Keratinocyte (primary cell): ENCODE data around the gene USP49.

ENCODE experiments used
- CTCF ChIP-seq, 3 experiments: IDR thresholded peaks in 1 of 3; conservative IDR thresholded peaks in 1 of 3; optimal IDR thresholded peaks in 1 of 3; 2 replicates in 2 of 3; 3 replicates in 1 of 3; pipeline versions ENCODE3 to v1.5.1; 2011; ENCODE audit warnings: low read length in 3 of 3, mild to moderate bottlenecking in 3 of 3, moderate library complexity in 2 of 3, control low read depth in 1 of 3, inconsistent platforms in 1 of 3; ENCODE audit not compliant: insufficient read depth in 2 of 3; ENCODE audit errors: extremely low read depth in 1 of 3
- EZH2 ChIP-seq: IDR thresholded peaks from one replicate; pipeline ENCODE4 v1.6.1; 2012; ENCODE audit warnings: inconsistent platforms, mild to moderate bottlenecking, low read length, moderate library complexity

GRCh38 chr6:41892921-41893564 is 2.1 kb downstream of the USP49 start:
- TF ChIP-seq CTCF (optimal IDR thresholded peaks at IDR 0.05 in 1 of 3, IDR thresholded peaks at IDR 0.05 in 1 of 3, conservative IDR thresholded peaks at IDR 0.05 in 1 of 3; ENCODE audit: extremely low read depth in 1 of 3, insufficient read depth in 2 of 3, low read length in 3 of 3) (no peak), EZH2 (no peak)
